ENCODE data around the gene KCNG3. TPM values are rescaled to one million over a fixed set of nuclear protein-coding genes. Genes with fewer than 3 reads are reported as not detected.

KCNG3 gene
- total and polyA plus RNA-seq, 3 donors from 2014 or later = 1.2 to 12.4 (median 11.3) TPM

DNA sequence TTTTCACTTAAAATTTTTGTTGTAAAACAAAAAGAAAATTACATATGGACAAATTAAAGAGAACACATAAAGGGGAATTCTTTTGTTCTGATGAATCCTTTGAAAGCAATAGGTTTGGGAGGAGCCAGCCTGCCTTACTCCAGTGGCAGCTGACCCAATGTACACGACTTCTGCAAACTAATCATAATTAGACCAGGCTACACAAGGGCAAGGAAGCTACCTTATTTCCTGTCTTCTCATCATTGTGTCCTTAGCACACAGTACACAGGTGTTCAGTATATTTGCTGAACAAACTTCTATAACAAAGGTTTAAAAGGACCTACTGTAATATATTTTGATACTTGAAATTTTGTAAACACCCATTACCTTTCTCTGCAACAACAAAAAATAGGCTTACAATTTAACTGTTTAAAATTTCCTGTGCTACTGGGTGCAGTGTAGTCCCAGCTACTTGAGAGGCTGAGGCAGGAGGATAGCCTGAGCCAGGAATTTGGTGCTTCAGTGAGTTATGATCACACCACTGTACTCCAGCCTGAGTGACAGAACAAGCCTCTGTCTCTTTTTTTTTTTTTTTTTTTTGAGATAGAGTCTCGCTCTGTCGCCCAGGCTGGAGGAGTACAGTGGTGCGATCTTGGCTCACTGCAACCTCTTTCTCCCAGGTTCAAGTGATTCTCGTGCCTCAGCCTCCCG is 18.9 kb downstream of the KCNG3 start:
- 83 to 90% methylated on average over 6 of the region's 6 CpGs for WGBS, 2 donors
- intact Hi-C loops (cut with DNase I; ENCODE audit: low total_unique reads) = no loop called here
- TF ChIP-seq POLR2A (IDR thresholded peaks at IDR 0.05) = no peak
- TF ChIP-seq, protein P1, sequence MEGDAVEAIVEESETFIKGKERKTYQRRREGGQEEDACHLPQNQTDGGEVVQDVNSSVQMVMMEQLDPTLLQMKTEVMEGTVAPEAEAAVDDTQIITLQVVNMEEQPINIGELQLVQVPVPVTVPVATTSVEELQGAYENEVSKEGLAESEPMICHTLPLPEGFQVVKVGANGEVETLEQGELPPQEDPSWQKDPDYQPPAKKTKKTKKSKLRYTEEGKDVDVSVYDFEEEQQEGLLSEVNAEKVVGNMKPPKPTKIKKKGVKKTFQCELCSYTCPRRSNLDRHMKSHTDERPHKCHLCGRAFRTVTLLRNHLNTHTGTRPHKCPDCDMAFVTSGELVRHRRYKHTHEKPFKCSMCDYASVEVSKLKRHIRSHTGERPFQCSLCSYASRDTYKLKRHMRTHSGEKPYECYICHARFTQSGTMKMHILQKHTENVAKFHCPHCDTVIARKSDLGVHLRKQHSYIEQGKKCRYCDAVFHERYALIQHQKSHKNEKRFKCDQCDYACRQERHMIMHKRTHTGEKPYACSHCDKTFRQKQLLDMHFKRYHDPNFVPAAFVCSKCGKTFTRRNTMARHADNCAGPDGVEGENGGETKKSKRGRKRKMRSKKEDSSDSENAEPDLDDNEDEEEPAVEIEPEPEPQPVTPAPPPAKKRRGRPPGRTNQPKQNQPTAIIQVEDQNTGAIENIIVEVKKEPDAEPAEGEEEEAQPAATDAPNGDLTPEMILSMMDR (IDR thresholded peaks at IDR 0.05) = no peak

DNA sequence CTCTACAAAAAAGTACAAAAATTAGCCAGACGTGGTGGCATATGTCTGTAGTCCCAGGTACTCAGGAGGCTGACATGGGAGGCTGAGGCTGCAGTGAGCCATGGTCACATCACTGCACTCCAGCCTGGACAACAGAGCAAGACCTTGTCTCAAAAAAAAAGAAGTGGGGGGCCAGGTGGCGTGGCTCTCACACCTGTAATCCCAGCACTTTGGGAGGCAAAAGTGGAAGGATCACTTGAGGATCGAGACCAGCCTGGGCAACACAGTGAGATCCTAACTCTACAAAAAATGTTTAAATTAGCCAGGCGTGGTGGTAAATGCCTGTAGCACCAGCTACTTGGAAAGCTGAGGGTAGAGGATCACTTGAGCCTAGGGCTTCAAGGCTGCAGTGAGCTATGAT is 23.1 kb downstream of the KCNG3 start:
- no peak overlapping the region for H3K4me3 ChIP-seq
- no peaks in the 10 kb centered on the region for H3K36me3 ChIP-seq (ENCODE audit: low read depth, missing control alignments)
- H3K27me3 ChIP-seq = no peaks in the 10 kb centered on the region
- TF ChIP-seq POLR2A (IDR thresholded peaks at IDR 0.05) = no peak
- TF ChIP-seq, protein P1 (IDR thresholded peaks at IDR 0.05) = no peak
- H3K4me1 ChIP-seq = no peaks in the 10 kb centered on the region
- 91 to 92% methylated on average over 4 of the region's 4 CpGs for WGBS, 2 donors
- intact Hi-C loops (cut with DNase I; ENCODE audit: low total_unique reads) = no loop called here
- H3K9me3 ChIP-seq = no peaks in the 10 kb centered on the region
- DNase-seq = no peak
- no peak overlapping the region for H3K27ac ChIP-seq

More for the DNA sequence above, 18.9 kb downstream of the KCNG3 start:
- H3K9me3 ChIP-seq = no peaks in the 10 kb centered on the region
- no peaks in the 10 kb centered on the region for H3K36me3 ChIP-seq (ENCODE audit: low read depth, missing control alignments)
- no peak for DNase-seq
- H3K27me3 ChIP-seq = no peaks in the 10 kb centered on the region
- H3K27ac ChIP-seq = no peak overlapping the region
- H3K4me3 ChIP-seq = no peak overlapping the region
- H3K4me1 ChIP-seq = no peaks in the 10 kb centered on the region

DNA sequence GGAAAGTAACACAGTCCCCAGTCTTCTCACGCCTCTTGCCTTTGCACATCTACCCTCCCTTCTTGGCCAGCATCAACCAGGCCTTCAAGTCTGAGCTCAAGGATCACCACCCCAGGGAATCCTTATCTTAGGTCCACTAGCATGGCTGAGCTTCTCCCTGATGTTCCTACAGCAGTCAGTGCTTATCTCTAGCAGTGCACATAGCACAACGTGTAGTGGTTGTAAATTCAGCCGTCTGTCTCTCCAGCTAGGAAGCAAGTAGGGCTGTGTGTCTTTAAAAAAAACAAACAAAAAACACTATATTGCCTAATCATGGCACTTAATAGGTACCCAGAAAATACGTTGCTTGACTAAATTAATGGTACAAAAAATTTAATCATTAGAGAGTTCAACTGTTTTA is 29.2 kb downstream of the KCNG3 start:
- WGBS, 2 donors = 27 to 35% methylated on average over 4 of the region's 4 CpGs
- Histone ChIP-seq H3K4me3 (no peak overlapping the region), H3K27me3 (no peaks in the 10 kb centered on the region), H3K36me3 (ENCODE audit: low read depth, missing control alignments) (no peaks in the 10 kb centered on the region), H3K9me3 (no peaks in the 10 kb centered on the region), H3K27ac (no peak overlapping the region), H3K4me1 (no peaks in the 10 kb centered on the region)
- no peak for TF ChIP-seq POLR2A (IDR thresholded peaks at IDR 0.05)
- TF ChIP-seq, protein P1 (IDR thresholded peaks at IDR 0.05) = no peak
- DNase-seq = peak; percentile 55
- intact Hi-C loops (cut with DNase I; ENCODE audit: low total_unique reads) = no loop called here

DNA sequence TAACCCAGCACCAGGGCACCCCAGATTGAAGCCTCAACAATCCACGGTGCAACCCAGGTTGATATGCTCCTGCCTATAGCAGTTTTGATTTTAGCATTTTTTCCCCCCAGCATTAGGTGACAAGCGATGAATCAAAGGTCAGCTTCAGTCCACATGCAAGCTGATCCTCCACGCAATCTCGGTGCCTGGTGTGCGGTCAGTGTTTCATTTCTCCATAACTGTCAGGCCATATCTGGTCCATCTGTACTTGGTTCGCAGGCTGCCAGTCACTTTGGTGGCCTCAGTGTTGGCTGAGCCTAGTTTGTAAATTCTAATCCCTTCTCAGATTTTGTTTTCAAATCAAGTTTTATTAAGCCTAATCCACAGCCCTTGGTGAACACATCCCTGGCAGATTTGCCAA is 30.2 kb downstream of the KCNG3 start:
- Histone ChIP-seq H3K4me1 (no peaks in the 10 kb centered on the region), H3K27ac (no peak overlapping the region), H3K9me3 (no peaks in the 10 kb centered on the region), H3K4me3 (no peak overlapping the region), H3K27me3 (no peaks in the 10 kb centered on the region), H3K36me3 (ENCODE audit: low read depth, missing control alignments) (no peaks in the 10 kb centered on the region)
- WGBS, 2 donors = 91 to 96% methylated on average over 6 of the region's 6 CpGs
- DNase-seq = no peak
- intact Hi-C loops (cut with DNase I; ENCODE audit: low total_unique reads) = no loop called here
- TF ChIP-seq POLR2A (IDR thresholded peaks at IDR 0.05) = no peak
- TF ChIP-seq, protein P1 (IDR thresholded peaks at IDR 0.05) = no peak

DNA sequence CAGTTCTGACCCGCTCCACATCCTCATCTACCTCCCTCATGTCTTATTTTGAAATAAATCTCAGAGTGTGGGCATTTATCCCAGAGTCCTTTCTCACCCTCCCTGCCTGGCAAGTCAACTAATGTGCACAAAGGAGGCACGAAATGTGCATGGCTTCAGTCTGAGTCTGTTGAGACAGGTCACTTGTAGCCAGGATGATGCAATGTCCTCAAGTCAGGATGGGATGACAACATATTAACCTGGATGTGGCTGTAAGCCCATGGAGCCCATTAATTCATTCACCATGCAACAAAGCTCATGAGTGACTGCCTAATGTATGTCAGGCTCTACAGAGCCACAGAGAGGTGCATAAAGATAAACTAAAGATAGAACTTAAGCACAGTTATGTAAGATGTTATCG is 34.5 kb downstream of the KCNG3 start:
- no peaks in the 10 kb centered on the region for H3K9me3 ChIP-seq
- WGBS, 2 donors = 93 to 98% methylated on average over 3 of the region's 3 CpGs
- no peaks in the 10 kb centered on the region for H3K27me3 ChIP-seq
- intact Hi-C loops (cut with DNase I; ENCODE audit: low total_unique reads) = no loop called here
- no peaks in the 10 kb centered on the region for H3K4me1 ChIP-seq
- no peak overlapping the region for H3K4me3 ChIP-seq
- no peaks in the 10 kb centered on the region for H3K36me3 ChIP-seq (ENCODE audit: low read depth, missing control alignments)
- H3K27ac ChIP-seq = no peak overlapping the region
- TF ChIP-seq POLR2A (IDR thresholded peaks at IDR 0.05) = no peak
- TF ChIP-seq, protein P1 (IDR thresholded peaks at IDR 0.05) = no peak
- no peak for DNase-seq

Measured in testis (tissue), 3 donors.